ENCODE results near the gene COPZ2. TPM values are rescaled to one million over a fixed set of nuclear protein-coding genes. Genes with fewer than 3 reads are reported as not detected.

COPZ2 gene
- total RNA-seq, 1 experiment from 2014 or later: not detected

GRCh38 chr17:47987240-47987835 is 50.3 kb downstream of the COPZ2 start:
- DNase-seq (ENCODE audit: low read depth, low spot score) (no peak), ATAC-seq (no peak)
- no peaks in the 10 kb centered on the region for H4K20me1 ChIP-seq (ENCODE audit: insufficient read depth)
- CTCF ChIA-PET: interaction anchor here (1.7 kb wide), 1 partner anchor 40 kb away, joined by 3 read pairs; no protein-coding TSS in a partner anchor
- peaks cover 6 to 7% of the 10 kb centered on the region in 2 experiments; a peak in 3 of 4 replicates for H3K36me3 ChIP-seq (ENCODE audit: control insufficient read depth in 1 of 2, insufficient read depth in 2 of 2, low read length in 2 of 2)
- BruUV-seq (replicated peaks): no TSS peak
- H3K79me2 ChIP-seq (ENCODE audit: insufficient read depth, low read length): no peaks in the 10 kb centered on the region
- intact Hi-C loops (cut with micrococcal nuclease): no loop called here
- H3K27me3 ChIP-seq (ENCODE audit: insufficient read depth, low read length): no peaks in the 10 kb centered on the region
- no peaks in the 10 kb centered on the region for H3K9me2 ChIP-seq (ENCODE audit: insufficient read depth)
- H3K27ac ChIP-seq (ENCODE audit: low read depth, low read length): no peak overlapping the region
- POLR2A ChIA-PET: no interaction called here
- H3K4me3 ChIP-seq (replicated peaks in 1 of 2; ENCODE audit: low read depth in 1 of 2, low read length in 2 of 2): no peak overlapping the region
- TF ChIP-seq ATF3 (IDR thresholded peaks at IDR 0.05): no peak
- TF ChIP-seq POLR2AphosphoS5 (IDR thresholded peaks at IDR 0.05; ENCODE audit: low read depth, low read length): no peak
- no peak for TF ChIP-seq ELF1 (IDR thresholded peaks at IDR 0.05; ENCODE audit: borderline replicate concordance, low read depth)
- no peak for TF ChIP-seq EZH2phosphoT487 (IDR thresholded peaks at IDR 0.05; ENCODE audit: borderline replicate concordance)
- no peak for TF ChIP-seq REST (IDR thresholded peaks at IDR 0.05; ENCODE audit: low read depth)
- RAD21 ChIA-PET (ENCODE audit: low non-redundant PET in 1 of 2, low total read pairs in 2 of 2, uncharacterized antibody in 2 of 2, unreplicated experiment in 2 of 2): no interaction called here
- H3K4me2 ChIP-seq (ENCODE audit: low read length): no peak overlapping the region
- H2AFZ ChIP-seq (ENCODE audit: low read depth, low read length, poor library complexity, severe bottlenecking): no peak overlapping the region
- H3K9me3 ChIP-seq (ENCODE audit: control insufficient read depth in 1 of 2, insufficient read depth in 1 of 2, low read depth in 1 of 2, low read length in 2 of 2): no peaks in the 10 kb centered on the region
- no peaks in the 10 kb centered on the region for H3K4me1 ChIP-seq (ENCODE audit: control insufficient read depth in 1 of 2, insufficient read depth in 2 of 2, low read length in 2 of 2)
- no peak overlapping the region for H3K9ac ChIP-seq (ENCODE audit: low read length)

All from HCT116 (cell line).